BJ (cell line): ENCODE results near the gene PPP6R3. TPM values are rescaled to one million over a fixed set of nuclear protein-coding genes. Genes with fewer than 3 reads are reported as not detected.

Source experiments
- CTCF ChIA-PET: fragments of 350-600 bp; formaldehyde crosslinking; extraction: SDS; loops from one replicate; lab custom pipeline; 2021; ENCODE audit warnings: antibody characterized with exemption, inconsistent platforms; lab: Yijun Ruan, JAX
- POLR2A ChIA-PET: fragments of 300-600 bp; sonication (Branson Sonifier 250); formaldehyde crosslinking; extraction: SDS; loops from one replicate; lab custom pipeline; 2021; ENCODE audit warnings: antibody characterized with exemption; lab: Charles Lee
- DNase-seq: peaks from one replicate; pipeline ENCODE4 v3.0.0-alpha.2; 2011; ENCODE audit warnings: low read depth
- H3K27me3 ChIP-seq: 2 replicates; pipeline ENCODE4 v1.6.0; 2011; ENCODE audit warnings: low read length; ENCODE audit not compliant: control insufficient read depth, insufficient read depth
- H3K36me3 ChIP-seq: 2 replicates; pipeline ENCODE4 v1.5.1; 2011; ENCODE audit warnings: low read length; ENCODE audit not compliant: control insufficient read depth, insufficient read depth
- H3K4me3 ChIP-seq: 2 replicates; pipeline ENCODE4 v1.5.1; 2011; ENCODE audit warnings: low read depth, mild to moderate bottlenecking, control low read depth, low read length
- polyA plus RNA-seq: library from polyadenylated mRNA; depleted of rRNA; stranded (reverse); fragments of >200 nt; gene quantifications from 2 replicates; pipeline ENCODE4 v1.2.3, GENCODE V29; 2011
- TF ChIP-seq, protein P1 (sequence below): IDR thresholded peaks from 2 replicates; pipeline ENCODE4 v1.5.1; 2011; ENCODE audit warnings: low read depth, mild to moderate bottlenecking, control low read depth, inconsistent platforms, low read length, moderate library complexity; ENCODE audit not compliant: insufficient read depth

The PPP6R3 gene
- polyA plus RNA-seq, 1 experiment: 31.6 TPM

GRCh38 chr11:68543594-68543993, 83.0 kb downstream of the PPP6R3 start:
- no peak for DNase-seq
- H3K36me3 ChIP-seq: peaks cover 6% of the 10 kb centered on the region
- POLR2A ChIA-PET: no interaction called here
- H3K27me3 ChIP-seq: no peaks in the 10 kb centered on the region
- TF ChIP-seq, protein P1, sequence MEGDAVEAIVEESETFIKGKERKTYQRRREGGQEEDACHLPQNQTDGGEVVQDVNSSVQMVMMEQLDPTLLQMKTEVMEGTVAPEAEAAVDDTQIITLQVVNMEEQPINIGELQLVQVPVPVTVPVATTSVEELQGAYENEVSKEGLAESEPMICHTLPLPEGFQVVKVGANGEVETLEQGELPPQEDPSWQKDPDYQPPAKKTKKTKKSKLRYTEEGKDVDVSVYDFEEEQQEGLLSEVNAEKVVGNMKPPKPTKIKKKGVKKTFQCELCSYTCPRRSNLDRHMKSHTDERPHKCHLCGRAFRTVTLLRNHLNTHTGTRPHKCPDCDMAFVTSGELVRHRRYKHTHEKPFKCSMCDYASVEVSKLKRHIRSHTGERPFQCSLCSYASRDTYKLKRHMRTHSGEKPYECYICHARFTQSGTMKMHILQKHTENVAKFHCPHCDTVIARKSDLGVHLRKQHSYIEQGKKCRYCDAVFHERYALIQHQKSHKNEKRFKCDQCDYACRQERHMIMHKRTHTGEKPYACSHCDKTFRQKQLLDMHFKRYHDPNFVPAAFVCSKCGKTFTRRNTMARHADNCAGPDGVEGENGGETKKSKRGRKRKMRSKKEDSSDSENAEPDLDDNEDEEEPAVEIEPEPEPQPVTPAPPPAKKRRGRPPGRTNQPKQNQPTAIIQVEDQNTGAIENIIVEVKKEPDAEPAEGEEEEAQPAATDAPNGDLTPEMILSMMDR: no peak
- CTCF ChIA-PET: interaction anchor here (1.1 kb wide), 1 partner anchor 9 kb away, joined by 4 read pairs; no protein-coding TSS in a partner anchor
- H3K4me3 ChIP-seq: no peak overlapping the region

GRCh38 chr11:68545347-68545746, 84.8 kb downstream of the PPP6R3 start:
- TF ChIP-seq, protein P1: no peak
- H3K4me3 ChIP-seq: no peak overlapping the region
- CTCF ChIA-PET: no interaction called here
- DNase-seq: no peak
- H3K36me3 ChIP-seq: peaks cover 2% of the 10 kb centered on the region; the same call in 1 of the 2 replicates
- no peaks in the 10 kb centered on the region for H3K27me3 ChIP-seq
- POLR2A ChIA-PET: no interaction called here

GRCh38 chr11:68545796-68546195, 85.2 kb downstream of the PPP6R3 start:
- Histone ChIP-seq H3K36me3 (peaks cover 2% of the 10 kb centered on the region; the same call in 1 of the 2 replicates), H3K27me3 (no peaks in the 10 kb centered on the region), H3K4me3 (no peak overlapping the region)
- DNase-seq: no peak
- ChIA-PET POLR2A (no interaction called here), CTCF (no interaction called here)
- TF ChIP-seq, protein P1: no peak

GRCh38 chr11:68546555-68546954, 86.0 kb downstream of the PPP6R3 start:
- H3K4me3 ChIP-seq: no peak overlapping the region
- no peaks in the 10 kb centered on the region for H3K27me3 ChIP-seq
- DNase-seq: no peak
- CTCF ChIA-PET: no interaction called here
- POLR2A ChIA-PET: interaction anchor here (0.6 kb wide), 1 partner anchor 39 kb away, joined by 3 read pairs; no protein-coding TSS in a partner anchor
- H3K36me3 ChIP-seq: peaks cover 2% of the 10 kb centered on the region; the same call in 1 of the 2 replicates
- TF ChIP-seq, protein P1: no peak

DNA sequence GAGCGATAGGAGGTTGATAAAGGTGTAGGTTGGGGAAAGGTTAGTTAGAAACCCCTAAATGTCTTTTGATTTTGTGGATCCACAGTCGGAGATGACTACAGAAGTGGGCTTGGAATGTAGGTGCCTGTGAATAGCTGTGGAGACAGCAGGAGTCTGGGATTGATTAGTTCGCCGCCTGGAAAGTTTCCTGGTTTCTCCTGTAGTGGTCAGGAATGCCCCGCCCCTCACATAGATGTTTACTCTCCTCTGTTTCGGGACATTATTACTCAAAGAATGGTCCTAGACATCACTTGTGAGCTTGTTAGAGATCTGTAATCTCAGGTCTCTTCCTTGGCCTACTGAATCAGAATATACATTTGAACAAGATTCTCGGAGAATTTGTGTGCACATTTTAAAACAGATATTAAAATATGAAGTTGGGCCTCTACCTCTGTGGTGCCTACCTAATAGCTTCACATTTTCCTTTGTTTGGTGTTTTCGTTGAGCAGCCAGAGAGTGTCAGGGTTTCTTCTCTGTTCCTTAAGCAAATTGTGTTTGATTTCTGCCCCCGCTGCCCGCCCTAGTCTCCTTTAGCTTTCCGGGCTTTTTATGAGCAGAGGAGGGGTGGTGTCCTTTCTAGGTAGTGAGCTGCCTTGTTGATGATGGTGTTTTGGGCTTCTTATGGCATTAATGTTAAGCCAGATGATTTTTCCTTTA, 89.4 kb downstream of the PPP6R3 start:
- TF ChIP-seq, protein P1: no peak
- ChIA-PET CTCF (no interaction called here), POLR2A (no interaction called here)
- Histone ChIP-seq H3K27me3 (no peaks in the 10 kb centered on the region), H3K4me3 (no peak overlapping the region), H3K36me3 (peaks cover 5% of the 10 kb centered on the region)
- DNase-seq: peak; percentile 23
